DMS79 (cell line): ENCODE measurements around the gene BTBD19.
A peak's percentile ranks its signal among the peaks of the same experiment; 100 is the strongest.
"Not testable (repeated sequence)": the region's sequence is repeated elsewhere in the genome, so short reads cannot be mapped to it uniquely, and the experiment has no call there.

Experiments used
- DNase-seq: peaks from one replicate; lab custom pipeline; 2025; lab: John Stamatoyannopoulos, UW

Gene BTBD19

GRCh38 chr1:44787506-44787905, 20.8 kb upstream of the BTBD19 start:
- DNase-seq, result no peak

- DNase-seq, result no peak
Observed at GRCh38 chr1:44788120-44788860, 20.0 kb upstream of the BTBD19 start, which contains the start of gene BEST4. Gene BEST4 (minus strand): TSS chr1:44788170. CDS start chr1:44787705, 465 bp downstream.

GRCh38 chr1:44790968-44791801, 17.1 kb upstream of the BTBD19 start:
- DNase-seq, result no peak

- DNase-seq, result no peak
Observed at GRCh38 chr1:44792736-44793502, 15.4 kb upstream of the BTBD19 start.

GRCh38 chr1:44797886-44798285, 10.4 kb upstream of the BTBD19 start:
- not testable (repeated sequence) for DNase-seq

GRCh38 chr1:44798481-44799365, 9.6 kb upstream of the BTBD19 start:
- peak; percentile 65 for DNase-seq

- DNase-seq, result peak; percentile 95
Observed at GRCh38 chr1:44799770-44800584, 8.3 kb upstream of the BTBD19 start, which contains the start of gene PLK3. Gene PLK3 (plus strand): TSS chr1:44800377. CDS start chr1:44800464, 87 bp downstream.

- no peak for DNase-seq
Observed at GRCh38 chr1:44801491-44802305, 6.6 kb upstream of the BTBD19 start.

- no peak for DNase-seq
Observed at GRCh38 chr1:44802306-44803061, 5.8 kb upstream of the BTBD19 start.

- no peak for DNase-seq
Observed at GRCh38 chr1:44803062-44803311, 5.3 kb upstream of the BTBD19 start.

GRCh38 chr1:44803312-44804095, 4.8 kb upstream of the BTBD19 start:
- DNase-seq, result no peak

- no peak for DNase-seq
Observed at GRCh38 chr1:44805311-44806024, 2.9 kb upstream of the BTBD19 start.

GRCh38 chr1:44806025-44806703, 2.2 kb upstream of the BTBD19 start:
- no peak for DNase-seq

GRCh38 chr1:44806704-44807363, 1.5 kb upstream of the BTBD19 start, which contains the start of gene DYNLT4:
Gene DYNLT4 (minus strand): TSS chr1:44807351. CDS start chr1:44806668, 683 bp downstream.
- no peak for DNase-seq

- DNase-seq, result no peak
Observed at GRCh38 chr1:44807364-44808062, 810 bp upstream of the BTBD19 start.
